ENCODE results near the gene RBM34.
"Not testable (repeated sequence)": the region's sequence is repeated elsewhere in the genome, so short reads cannot be mapped to it uniquely, and the experiment has no call there.

The RBM34 gene

DNA sequence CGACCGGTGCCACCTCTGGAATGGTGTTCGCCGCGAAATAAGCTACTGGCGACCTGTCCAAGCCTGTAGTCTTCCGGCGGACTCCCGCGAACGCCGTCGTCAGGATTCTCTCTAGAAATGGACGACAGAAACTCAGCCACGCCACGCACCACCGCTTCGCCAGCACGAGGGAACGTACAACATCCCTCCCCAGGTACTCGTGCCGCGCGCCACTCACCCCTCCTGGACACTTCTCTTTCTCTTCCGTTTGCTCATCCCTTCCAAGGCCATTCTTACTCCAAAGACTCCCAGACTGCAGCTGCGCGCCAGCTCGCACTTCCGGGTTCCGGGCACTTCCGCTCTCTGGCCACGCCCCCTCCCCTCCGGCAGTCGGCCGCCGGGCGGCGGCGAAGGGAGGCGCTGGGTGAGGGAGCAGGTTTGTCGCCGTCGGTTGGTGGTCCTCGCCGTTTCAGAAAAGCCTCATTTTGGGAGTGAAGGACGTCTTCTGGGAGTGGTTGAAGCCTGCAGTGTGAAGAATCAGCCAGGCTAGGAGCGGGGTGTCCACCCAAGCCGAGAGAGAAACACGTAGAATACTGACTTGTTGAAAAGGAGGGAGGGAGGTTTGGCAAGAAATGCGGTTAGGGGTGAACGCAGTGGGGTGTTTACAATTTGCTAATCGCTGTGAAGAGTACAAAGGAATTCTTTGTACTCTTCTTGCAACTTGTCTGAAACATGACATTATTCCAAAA lies at the start of gene RBM34:
RBM34 (minus strand) TSS at position 294 of the 728 bp plus-strand sequence; CDS start at position 270, 24 bp downstream.
- peak; percentile 51 to 89 for DNase-seq

GRCh38 chr1:235207209-235207565 lies 46.1 kb upstream of the RBM34 start:
- DNase-seq = no peak

- no peak for DNase-seq
Observed at GRCh38 chr1:235206533-235207208, 45.6 kb upstream of the RBM34 start.

GRCh38 chr1:235205687-235206086 lies 44.6 kb upstream of the RBM34 start:
- no peak for DNase-seq

- no peak for DNase-seq
Observed at GRCh38 chr1:235203428-235203827, 42.4 kb upstream of the RBM34 start.

- DNase-seq = not testable (repeated sequence)
Observed at GRCh38 chr1:235202447-235202846, 41.4 kb upstream of the RBM34 start.

DNA sequence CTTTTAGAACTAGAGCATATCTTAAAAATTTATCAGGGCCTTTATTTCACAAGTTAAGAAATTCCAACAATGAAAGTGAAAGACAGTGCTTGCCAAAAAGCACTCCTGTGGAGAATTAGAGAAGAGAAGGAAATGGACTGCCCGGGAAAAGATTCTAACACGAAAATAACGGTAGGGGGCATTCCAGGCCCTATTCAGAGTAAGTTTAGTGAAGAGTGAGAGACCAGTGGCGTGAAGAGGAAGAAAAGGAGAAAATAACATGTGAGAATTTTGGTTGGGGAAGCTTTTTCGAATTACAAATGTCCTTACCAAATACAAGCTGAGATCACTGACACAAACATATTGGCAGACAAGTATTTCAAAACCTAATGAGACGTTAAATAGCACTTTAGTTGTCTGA lies 38.4 kb upstream of the RBM34 start:
- DNase-seq = no peak

DNA sequence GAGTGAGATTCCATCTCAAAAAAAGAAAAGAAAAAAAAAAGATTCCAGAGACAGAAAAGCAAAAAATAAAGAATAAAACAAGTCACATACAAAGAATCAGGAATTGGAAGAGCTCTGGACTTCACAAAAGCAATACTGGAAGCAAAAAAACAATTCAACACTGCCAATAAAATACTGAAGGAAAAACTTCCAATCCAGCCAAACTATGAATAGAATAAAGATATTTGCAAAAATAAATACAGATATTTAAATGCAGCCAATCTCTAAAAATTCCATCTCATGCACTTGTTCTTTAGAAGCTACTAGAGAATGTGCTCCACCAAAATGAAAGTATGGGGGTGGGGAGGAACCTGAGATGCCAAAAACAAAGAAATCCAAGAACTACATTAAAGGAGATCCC lies 29.4 kb upstream of the RBM34 start:
- no peak for DNase-seq

- no peak for DNase-seq
Observed at GRCh38 chr1:235187316-235187715, 26.3 kb upstream of the RBM34 start.

DNA sequence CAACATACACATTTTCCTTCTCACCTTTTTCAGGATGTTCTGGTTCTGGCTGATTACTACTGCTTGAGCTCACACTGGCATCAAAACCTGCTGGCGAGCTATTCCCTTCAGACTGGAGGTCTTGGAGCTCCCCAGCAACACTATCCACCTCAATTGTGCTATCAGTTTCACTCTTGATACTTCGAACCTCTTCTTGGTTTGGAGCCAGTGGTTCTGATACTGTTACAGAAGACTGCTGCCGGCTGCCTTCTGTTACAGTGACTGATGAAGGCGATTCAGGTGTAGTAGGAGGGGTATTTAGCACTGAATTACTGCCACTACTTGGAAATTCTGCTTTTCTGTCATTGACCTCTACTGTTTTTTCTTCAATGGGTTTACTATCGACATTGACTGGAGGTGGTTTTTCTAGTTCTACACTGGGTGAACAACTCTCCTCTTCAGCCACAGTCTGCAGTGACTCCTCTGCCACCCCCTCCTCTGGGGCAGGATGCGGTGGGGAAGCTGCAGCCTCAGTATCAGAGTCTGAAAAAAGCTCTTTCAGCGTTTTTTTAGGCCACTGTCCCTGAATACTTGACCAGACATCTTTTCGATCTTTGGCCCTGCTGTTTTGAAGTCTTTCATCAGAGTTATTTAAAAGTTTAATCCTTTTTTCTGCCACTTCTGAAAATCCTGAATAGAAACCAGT lies 20.7 kb upstream of the RBM34 start:
- no peak for DNase-seq

GRCh38 chr1:235180916-235181460 lies 19.9 kb upstream of the RBM34 start:
- no peak for DNase-seq

DNA sequence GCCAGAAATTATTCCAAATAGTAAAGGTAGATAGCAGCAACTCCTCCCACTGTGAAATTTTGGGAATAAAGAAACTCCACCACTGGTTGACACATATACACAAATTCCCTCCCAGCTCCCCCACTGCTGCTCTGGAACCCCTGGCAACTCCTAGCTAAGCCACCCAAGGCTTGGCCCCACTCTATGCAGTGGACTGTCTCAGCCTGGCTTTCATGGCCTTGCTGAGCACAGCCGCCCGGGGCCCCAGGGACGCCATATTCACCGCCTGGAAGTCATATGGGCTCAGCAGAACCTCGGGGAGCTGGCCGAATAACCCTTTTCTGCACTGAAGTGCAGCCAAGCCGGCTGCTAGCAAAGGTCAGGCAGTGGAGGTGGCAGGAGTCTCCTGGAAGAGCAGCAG lies 15.4 kb upstream of the RBM34 start:
- no peak for DNase-seq

- DNase-seq = no peak
Observed at GRCh38 chr1:235169986-235170385, 8.9 kb upstream of the RBM34 start.

DNA sequence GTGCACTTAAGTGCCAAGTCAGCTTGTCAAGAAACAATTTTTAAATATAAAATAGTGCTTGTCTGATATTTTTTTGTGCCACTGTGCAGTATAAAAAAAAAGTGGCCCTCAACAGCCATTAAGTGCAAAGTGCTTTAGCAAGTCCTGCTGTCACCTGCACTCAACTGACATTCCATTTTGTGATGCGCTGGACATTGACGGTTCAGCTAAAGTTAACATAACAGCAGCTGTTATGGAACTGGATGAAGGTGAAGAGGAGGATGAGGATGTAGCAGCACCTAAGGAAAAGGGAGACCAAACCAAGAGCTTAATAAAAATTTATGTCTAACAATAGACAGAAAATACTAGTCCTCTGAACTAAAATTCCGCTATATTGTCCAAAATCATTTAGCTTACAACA lies 7.3 kb upstream of the RBM34 start:
- no peak for DNase-seq

- no peak for DNase-seq
Observed at GRCh38 chr1:235161685-235162327, 756 bp upstream of the RBM34 start.

DNA sequence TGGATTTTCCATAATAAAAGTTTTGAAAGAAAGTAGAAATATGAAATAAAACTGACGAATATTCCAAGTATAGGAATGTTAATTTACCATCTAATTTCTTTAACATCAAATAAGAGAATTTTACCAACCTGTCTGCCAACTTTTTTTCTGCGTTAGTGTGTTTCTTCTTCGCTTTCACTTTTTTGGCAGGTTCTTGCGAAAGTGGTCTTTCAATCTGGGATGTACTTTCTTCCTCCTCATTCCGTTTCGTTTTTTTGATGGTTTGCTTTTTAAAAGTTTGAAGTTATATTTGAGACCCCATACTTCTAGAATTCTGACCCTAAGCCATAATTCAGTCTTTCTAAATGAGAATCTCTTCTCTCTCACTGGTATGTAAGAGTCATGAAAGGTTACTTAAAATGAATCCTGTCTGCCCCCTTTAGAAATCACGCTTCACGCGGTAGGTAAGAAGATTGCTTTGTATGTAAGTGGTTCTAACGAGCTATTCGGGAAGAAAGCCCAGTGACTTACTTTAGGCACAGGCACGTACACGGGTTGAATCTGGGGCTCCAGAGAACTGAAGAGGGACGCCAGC lies 580 bp downstream of the RBM34 start:
- peak in 1 of 2 experiments; percentile 23 for DNase-seq

DNA sequence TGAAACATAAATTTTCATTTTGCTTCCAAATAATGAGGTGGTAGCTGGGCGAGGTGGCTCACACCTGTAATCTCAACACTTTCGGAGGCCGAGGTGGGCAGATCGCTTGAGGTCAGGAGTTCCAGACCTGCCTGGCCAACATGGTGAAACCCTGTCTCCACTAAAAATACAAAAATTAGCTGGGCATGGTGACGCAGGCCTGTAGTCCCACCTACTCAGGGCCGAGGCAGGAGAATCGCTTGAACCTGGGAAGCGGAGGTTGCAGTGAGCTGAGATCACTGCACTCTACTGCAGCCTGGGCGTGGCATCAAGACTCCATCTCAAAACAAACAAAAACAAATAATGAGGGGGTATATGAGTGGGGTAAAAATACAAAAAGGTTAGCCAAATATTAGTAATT lies 1.1 kb downstream of the RBM34 start:
- DNase-seq = not testable (repeated sequence)

DNA sequence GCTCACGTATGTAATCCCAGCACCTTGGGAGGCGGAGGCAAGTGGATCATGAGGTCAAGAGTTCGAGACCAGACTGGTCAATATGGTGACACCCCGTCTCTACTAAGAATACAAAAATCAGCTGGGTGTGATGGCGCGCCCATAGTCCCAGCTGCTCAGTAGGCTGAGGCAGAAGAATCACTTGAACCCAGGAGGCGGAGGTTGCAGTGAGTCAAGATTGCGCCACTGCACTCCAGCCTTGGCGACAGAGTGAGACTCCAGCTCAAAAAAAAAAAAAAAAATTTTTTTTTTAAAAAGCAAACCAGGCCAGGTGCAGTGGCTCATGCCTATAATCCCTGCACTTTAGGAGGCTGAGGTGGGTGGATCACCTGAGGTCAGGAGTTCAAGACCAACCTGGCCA lies 1.8 kb downstream of the RBM34 start:
- not testable (repeated sequence) for DNase-seq

- peak in 1 of 2 experiments; percentile 6 for DNase-seq
Observed at GRCh38 chr1:235158680-235159079, 2.4 kb downstream of the RBM34 start.

DNA sequence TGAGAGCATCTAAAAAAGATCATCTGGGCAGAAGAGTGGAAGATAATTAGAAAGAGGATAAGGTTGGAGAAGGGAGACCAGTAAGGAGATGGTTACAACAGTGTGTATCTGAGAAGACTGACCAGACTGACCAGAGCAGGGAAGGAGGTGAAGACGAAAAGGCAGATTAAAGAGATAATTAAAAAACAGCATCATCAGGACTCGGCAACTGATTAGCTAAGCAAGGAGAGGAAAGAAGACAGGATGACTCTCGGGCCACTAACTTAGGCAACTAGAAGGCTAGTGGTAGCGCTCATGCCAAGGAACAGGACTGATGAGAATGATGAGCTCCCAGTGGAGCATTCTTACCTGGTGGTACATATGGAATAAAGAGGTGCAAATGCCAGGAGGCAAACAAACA lies 3.9 kb downstream of the RBM34 start:
- no peak for DNase-seq

DNA sequence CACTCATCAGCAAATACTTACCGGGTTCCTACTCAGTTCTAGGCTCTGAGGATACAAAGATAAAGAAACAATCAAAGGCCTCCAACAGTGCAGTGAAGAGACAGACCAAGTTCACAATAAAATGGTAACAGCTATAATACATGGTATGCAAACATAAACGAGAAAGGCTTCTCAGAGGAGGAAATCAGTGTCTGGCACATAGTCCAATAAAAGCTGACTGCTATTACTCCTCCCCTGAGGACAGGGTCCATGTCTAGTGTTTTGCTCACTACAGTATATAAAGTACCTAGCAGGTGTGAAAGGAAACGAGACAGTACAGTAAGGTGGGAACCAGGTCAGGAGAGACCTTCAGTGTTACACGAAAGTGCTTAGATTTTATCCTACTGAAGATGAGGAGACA lies 4.3 kb downstream of the RBM34 start:
- no peak for DNase-seq

DNA sequence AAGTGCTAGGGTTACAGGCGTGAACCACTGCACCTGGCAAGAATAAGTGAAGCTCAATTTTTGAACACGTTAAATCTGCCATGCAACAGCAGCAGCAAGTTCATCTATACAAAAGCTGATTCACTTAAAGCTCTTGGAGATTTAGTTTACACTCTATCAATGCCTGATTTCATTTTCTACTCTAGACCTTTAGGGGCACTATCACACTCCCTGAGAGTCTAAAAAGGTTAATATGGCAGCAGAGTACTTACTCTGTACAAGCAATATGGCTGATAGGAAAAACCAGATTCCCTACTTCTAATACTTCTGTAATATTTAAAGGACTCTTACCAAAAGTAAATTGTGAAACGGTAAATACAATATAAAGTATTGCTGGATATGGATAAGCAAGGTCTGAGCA lies 4.8 kb downstream of the RBM34 start:
- no peak for DNase-seq

- no peak for DNase-seq
Observed at GRCh38 chr1:235152235-235152634, 8.8 kb downstream of the RBM34 start.

Measured in NCI-H526 (cell line).